Thyroid gland (tissue), 4 donors: ENCODE measurements around the gene TMEM132C. TPM values are rescaled to one million over a fixed set of nuclear protein-coding genes. Genes with fewer than 3 reads are reported as not detected.

ENCODE experiments used
- DNase-seq, 2 donors: peaks; one replicate each; pipeline ENCODE4 v3.0.0-alpha.2; 2019
- H3K27ac ChIP-seq, 3 donors: fragments of 200-600 bp; sonication (generic); 1 replicate in 2 of 3; 2 replicates in 1 of 3; pipeline ENCODE4 v1.5.1; 2016 to 2019; ENCODE audit warnings: mild to moderate bottlenecking in 1 of 3, moderate library complexity in 1 of 3
- H3K27me3 ChIP-seq: fragments of 200-600 bp; sonication (generic); one replicate; pipeline ENCODE4 v1.5.1; 2019
- H3K36me3 ChIP-seq, 2 donors: fragments of 200-600 bp; sonication (generic); one replicate each; pipeline ENCODE4 v1.5.1; 2016 to 2019
- H3K4me1 ChIP-seq, 2 donors: fragments of 200-600 bp; sonication (generic); one replicate each; pipeline ENCODE4 v1.5.1; 2017 to 2019
- H3K4me3 ChIP-seq, 3 donors: fragments of 200-600 bp; sonication (generic); replicated peaks in 1 of 3; 1 replicate in 2 of 3; 2 replicates in 1 of 3; pipeline ENCODE4 v1.5.1; 2016; ENCODE audit warnings: mild to moderate bottlenecking in 1 of 3
- H3K9me3 ChIP-seq: fragments of 200-600 bp; sonication (generic); one replicate; pipeline ENCODE4 v1.5.1; 2017
- POLR2A ChIP-seq, 2 donors: fragments of 450-650 bp; IDR thresholded peaks; one replicate each; pipeline ENCODE4 v1.6.1; 2017; ENCODE audit warnings: antibody characterized with exemption in 2 of 2, mild to moderate bottlenecking in 2 of 2, moderate library complexity in 1 of 2
- WGBS, 2 donors: methylation state at CpG; one replicate each; pipeline ENCODE4 v1.1.5; 2017; 5-methylcytosine and 5-hydroxymethylcytosine counted together
- intact Hi-C: fragments of 100-400 bp; cut with DNase I; formaldehyde crosslinking; loops from one replicate; pipeline ENCODE4 v1.15.1; 2023
- total RNA-seq, 4 donors: library from RNA; depleted of rRNA; stranded (reverse); fragments of >200 nt; gene quantifications; one replicate each; pipeline ENCODE4 v1.2.3, GENCODE V29; 2016
- TF ChIP-seq, protein P1 (sequence below), 6 experiments: fragments of 200-600 bp in 3 of 6; fragments of 450-650 bp in 3 of 6; sonication (generic) in 3 of 6; IDR thresholded peaks; one replicate each; pipeline ENCODE4 v1.5.1; 2016 to 2019; ENCODE audit warnings: antibody characterized with exemption in 6 of 6, mild to moderate bottlenecking in 2 of 6, inconsistent platforms in 1 of 6, moderate library complexity in 1 of 6

Gene TMEM132C
- total RNA-seq, 4 donors from 2014 or later, result 0.27 to 2.5 (median 1.0) TPM

DNA sequence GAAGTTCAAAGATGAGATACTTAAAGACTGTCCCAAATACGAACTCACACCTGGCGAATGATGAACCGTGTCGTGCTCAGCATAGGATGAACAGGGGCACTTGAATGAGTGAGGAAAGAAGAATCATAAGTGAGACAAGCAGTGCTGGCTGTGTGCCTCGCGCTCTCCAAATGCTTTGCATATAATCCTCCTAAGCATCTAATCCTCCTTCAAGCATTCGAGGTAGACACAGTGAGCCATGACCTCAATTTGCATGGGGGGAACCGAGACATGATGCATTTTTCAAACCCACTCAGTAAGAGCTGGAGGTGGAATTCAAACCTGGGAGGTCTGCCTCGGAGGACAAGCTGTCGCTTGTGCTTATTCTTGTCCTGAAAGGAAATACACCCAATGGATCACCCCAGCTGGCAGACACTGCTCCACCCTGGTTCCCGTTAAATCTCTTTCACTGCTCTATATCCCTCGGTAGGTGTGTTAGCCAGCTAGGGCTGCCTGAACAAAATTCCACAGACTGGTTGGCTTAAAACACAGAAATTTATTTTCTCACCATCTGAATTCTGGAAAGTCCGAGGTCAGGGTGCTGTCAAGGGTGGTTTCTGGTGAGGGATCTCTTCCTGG, 282.7 kb downstream of the TMEM132C start:
- no peak for DNase-seq
- intact Hi-C loops, result no loop called here
- Histone ChIP-seq H3K36me3 (no peaks in the 10 kb centered on the region), H3K4me3 (no peak overlapping the region), H3K27me3 (no peaks in the 10 kb centered on the region), H3K4me1 (no peaks in the 10 kb centered on the region), H3K9me3 (no peaks in the 10 kb centered on the region), H3K27ac (no peak overlapping the region)
- WGBS, 2 donors, result 55 to 71% methylated on average over 13 of the region's 13 CpGs
- no peak for TF ChIP-seq POLR2A (IDR thresholded peaks at IDR 0.05)
- TF ChIP-seq, protein P1, sequence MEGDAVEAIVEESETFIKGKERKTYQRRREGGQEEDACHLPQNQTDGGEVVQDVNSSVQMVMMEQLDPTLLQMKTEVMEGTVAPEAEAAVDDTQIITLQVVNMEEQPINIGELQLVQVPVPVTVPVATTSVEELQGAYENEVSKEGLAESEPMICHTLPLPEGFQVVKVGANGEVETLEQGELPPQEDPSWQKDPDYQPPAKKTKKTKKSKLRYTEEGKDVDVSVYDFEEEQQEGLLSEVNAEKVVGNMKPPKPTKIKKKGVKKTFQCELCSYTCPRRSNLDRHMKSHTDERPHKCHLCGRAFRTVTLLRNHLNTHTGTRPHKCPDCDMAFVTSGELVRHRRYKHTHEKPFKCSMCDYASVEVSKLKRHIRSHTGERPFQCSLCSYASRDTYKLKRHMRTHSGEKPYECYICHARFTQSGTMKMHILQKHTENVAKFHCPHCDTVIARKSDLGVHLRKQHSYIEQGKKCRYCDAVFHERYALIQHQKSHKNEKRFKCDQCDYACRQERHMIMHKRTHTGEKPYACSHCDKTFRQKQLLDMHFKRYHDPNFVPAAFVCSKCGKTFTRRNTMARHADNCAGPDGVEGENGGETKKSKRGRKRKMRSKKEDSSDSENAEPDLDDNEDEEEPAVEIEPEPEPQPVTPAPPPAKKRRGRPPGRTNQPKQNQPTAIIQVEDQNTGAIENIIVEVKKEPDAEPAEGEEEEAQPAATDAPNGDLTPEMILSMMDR (IDR thresholded peaks at IDR 0.05), result no peak

DNA sequence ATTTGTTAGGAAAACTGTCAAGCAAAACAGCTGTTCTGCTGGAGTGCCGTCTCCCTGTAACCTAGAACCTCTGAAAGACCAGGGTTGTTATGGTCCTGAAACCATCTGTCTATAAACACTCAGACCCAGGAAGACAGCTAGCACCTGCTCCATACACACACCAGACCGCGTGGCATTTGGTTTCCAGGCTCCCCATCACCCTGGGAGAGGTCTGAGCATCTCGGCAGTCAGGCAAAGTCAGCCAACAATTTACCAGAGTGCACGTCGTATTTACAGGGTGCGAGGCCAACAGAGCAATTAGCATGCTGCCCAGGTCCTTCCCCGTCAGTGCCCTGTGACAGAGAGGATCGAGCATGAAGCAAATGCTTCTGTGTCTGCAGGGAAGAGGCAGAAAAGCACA, 284.3 kb downstream of the TMEM132C start:
- intact Hi-C loops, result no loop called here
- Histone ChIP-seq H3K27me3 (no peaks in the 10 kb centered on the region), H3K9me3 (no peaks in the 10 kb centered on the region), H3K4me1 (no peaks in the 10 kb centered on the region), H3K27ac (no peak overlapping the region), H3K4me3 (no peak overlapping the region), H3K36me3 (no peaks in the 10 kb centered on the region)
- DNase-seq, result no peak
- 9 to 32% methylated on average over 6 to 9 of the region's 9 CpGs for WGBS, 2 donors
- TF ChIP-seq, protein P1 (IDR thresholded peaks at IDR 0.05), result no peak
- no peak for TF ChIP-seq POLR2A (IDR thresholded peaks at IDR 0.05)

DNA sequence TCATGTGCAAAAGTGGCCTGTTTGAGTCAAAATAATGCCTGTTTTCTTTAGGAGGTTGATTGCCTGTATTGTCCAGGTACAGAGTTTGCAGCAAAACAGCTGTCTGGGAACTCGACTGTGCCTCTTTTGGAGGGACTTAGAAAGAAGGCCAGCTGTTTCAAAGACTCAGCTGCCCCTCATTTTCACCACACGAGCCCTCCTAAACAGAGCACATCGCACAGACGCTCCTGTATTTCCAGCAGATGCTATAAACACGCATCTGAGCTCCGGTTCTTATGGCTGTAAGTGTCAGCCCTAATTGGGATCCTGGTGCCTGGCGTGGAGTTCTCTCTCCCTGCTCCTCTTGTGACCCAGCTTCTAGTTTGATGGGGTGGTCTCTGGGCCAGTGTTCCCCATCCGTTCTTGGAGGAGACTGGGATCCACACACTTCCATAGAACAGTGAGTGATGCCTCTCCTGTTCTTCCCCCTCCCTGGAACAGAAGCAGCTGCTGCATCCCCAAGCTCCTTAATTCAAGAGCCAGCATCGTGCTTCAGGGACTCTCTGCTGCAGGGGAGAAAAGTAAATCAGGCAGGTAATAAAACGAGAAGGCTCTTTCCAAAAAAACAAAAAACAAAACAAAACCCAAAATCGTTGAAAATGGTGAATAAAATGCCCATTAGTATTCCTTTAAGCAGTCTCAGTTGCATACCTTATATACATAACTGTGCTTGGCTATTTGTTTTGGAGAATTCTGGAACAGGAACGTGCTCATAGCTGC, 287.8 kb downstream of the TMEM132C start:
- TF ChIP-seq, protein P1 (IDR thresholded peaks at IDR 0.05), result no peak
- no peak for TF ChIP-seq POLR2A (IDR thresholded peaks at IDR 0.05)
- intact Hi-C loops, result no loop called here
- H3K4me1 ChIP-seq, result no peaks in the 10 kb centered on the region
- H3K27me3 ChIP-seq, result no peaks in the 10 kb centered on the region
- H3K27ac ChIP-seq, result no peak overlapping the region
- 52 to 56% methylated on average over 12 of the region's 12 CpGs for WGBS, 2 donors
- no peak overlapping the region for H3K4me3 ChIP-seq
- H3K9me3 ChIP-seq, result no peaks in the 10 kb centered on the region
- no peaks in the 10 kb centered on the region for H3K36me3 ChIP-seq
- DNase-seq, result no peak

DNA sequence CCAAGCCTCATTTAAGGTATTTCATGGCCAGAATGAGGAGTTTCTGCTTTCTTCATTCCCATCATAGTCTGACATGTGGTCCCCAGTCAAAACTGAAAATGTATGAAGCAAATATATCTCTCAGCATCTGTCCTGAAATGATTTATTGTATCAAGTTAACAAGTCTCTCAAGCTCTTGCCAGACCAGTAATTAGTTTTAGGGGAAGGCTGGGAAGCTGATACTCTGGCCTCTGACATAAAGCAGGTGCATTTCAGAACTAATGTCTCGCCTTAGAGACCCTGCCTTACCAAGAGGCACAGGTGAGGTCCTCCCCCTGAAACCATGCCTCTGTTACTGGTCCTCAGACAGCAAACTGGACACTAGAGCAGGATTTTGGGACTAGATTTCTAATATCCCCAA, 290.3 kb downstream of the TMEM132C start:
- WGBS, 2 donors, result 62 to 71% methylated on average over 1 of the region's 1 CpG
- Histone ChIP-seq H3K27me3 (no peaks in the 10 kb centered on the region), H3K4me1 (no peaks in the 10 kb centered on the region), H3K9me3 (no peaks in the 10 kb centered on the region), H3K27ac (no peak overlapping the region), H3K36me3 (no peaks in the 10 kb centered on the region), H3K4me3 (no peak overlapping the region)
- DNase-seq, result no peak
- TF ChIP-seq, protein P1 (IDR thresholded peaks at IDR 0.05), result no peak
- TF ChIP-seq POLR2A (IDR thresholded peaks at IDR 0.05), result no peak
- intact Hi-C loops, result no loop called here

DNA sequence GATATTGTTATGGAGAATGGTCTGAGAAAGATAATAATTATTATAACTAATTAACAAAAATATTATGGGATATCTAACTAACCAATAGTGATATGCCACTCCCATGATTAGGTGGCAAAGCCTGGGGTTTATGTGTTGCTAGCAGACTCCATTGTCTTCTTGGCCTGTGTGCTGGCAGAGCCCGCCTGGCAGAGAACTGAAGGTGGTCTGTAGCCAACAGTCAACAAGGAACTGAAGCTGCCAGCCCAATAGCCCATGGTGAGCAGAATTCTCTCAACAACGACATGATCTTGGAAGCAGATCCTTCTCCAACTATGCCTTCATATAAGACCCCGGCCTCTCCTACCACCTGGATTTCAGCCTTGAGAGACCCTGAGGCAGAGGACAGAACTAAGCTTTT, 298.0 kb downstream of the TMEM132C start:
- no peak overlapping the region for H3K27ac ChIP-seq
- no peaks in the 10 kb centered on the region for H3K27me3 ChIP-seq
- no peak overlapping the region for H3K4me3 ChIP-seq
- H3K4me1 ChIP-seq, result no peaks in the 10 kb centered on the region
- no peaks in the 10 kb centered on the region for H3K36me3 ChIP-seq
- DNase-seq, result no peak
- no peaks in the 10 kb centered on the region for H3K9me3 ChIP-seq
- 83 to 88% methylated on average over 3 of the region's 3 CpGs for WGBS, 2 donors
- TF ChIP-seq, protein P1 (IDR thresholded peaks at IDR 0.05), result no peak
- TF ChIP-seq POLR2A (IDR thresholded peaks at IDR 0.05), result no peak
- intact Hi-C loops, result no loop called here
